Stimulated activated CD8-positive, alpha-beta memory T cell treated with anti-CD3 and anti-CD28 coated beads, Interleukin-4, amount 100 ng/mL, for 4 hours (primary cell): Measurements from ENCODE around the gene ALDH4A1.
A peak's percentile ranks its signal among the peaks of the same experiment; 100 is the strongest.

ENCODE experiments used
- DNase-seq, 2 donors: peaks; one replicate each; pipeline ENCODE4 v3.0.0-alpha.2; 2020; ENCODE audit warnings: low read depth in 2 of 2, low spot score in 1 of 2

The ALDH4A1 gene, protein sequence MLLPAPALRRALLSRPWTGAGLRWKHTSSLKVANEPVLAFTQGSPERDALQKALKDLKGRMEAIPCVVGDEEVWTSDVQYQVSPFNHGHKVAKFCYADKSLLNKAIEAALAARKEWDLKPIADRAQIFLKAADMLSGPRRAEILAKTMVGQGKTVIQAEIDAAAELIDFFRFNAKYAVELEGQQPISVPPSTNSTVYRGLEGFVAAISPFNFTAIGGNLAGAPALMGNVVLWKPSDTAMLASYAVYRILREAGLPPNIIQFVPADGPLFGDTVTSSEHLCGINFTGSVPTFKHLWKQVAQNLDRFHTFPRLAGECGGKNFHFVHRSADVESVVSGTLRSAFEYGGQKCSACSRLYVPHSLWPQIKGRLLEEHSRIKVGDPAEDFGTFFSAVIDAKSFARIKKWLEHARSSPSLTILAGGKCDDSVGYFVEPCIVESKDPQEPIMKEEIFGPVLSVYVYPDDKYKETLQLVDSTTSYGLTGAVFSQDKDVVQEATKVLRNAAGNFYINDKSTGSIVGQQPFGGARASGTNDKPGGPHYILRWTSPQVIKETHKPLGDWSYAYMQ

DNA sequence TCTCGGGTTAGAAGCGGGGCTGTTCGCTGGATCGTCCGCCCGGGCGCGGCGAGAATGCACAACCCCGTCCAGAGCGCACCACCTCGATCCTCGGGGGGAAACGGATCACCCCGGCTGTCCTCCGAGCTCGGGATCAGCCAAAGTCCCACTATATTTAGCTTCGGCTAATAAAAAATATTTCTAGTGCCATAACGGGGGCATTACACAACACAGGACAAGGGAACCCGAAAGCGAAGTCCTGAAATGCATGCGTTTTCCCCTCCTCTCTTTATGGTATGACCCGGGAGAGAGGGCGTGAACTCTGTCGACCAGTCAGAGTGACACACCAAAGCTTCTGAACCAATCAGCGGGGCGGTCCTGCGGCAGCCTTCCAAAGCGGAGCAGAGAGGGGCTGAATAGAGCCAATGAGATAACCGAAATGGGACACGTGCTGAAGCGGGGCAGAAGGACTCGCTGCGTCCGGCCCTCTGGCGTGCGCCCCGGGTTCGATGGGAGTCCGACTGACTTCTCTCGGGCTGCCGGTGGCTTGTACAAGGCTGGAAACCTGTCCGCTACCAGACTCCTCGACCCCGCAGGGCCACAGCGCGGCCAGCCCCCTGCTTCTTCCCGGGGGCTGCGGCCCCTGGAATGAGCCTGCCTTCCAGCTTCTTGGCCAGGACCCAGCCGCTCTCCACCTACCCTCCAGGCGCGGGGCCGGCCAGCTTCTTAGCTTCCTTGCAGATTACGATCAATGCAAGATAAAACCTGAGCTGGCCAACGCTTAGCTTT is at the start of gene ALDH4A1:
TSS of gene ALDH4A1 (minus strand) at position 33 of the 768 bp plus-strand sequence. CDS start at position 1, 32 bp downstream.
- DNase-seq = peak; percentile 82 to 84

DNA sequence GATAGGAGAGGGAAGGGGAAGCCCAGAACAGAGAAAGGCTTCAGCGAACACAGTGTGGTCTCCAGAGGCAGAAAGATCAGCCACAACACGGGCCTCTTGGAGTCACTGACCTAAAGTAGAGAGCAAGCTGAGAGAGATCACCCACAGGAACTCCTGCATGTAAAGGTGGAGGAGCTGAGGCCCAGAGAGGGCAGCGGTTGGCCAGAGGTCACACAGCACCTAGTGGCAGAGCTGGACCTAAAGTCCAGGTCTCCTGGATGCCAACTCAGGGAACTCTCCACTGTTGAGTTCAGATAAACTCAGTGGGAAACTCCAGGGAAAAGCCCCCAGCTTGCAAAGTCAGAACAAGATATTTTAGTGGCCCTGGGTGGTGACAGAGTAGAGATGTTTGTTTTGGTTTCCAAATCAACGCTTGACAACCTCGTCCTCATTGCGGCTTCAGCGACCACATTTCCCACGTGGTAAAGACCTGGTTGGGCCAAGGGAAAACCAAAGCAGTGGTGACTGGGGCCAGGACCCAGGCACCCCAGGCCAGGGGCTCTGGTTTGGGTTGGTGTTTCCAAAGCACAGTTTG is 49.5 kb upstream of the ALDH4A1 start:
- peak; percentile 55 to 61 for DNase-seq

DNA sequence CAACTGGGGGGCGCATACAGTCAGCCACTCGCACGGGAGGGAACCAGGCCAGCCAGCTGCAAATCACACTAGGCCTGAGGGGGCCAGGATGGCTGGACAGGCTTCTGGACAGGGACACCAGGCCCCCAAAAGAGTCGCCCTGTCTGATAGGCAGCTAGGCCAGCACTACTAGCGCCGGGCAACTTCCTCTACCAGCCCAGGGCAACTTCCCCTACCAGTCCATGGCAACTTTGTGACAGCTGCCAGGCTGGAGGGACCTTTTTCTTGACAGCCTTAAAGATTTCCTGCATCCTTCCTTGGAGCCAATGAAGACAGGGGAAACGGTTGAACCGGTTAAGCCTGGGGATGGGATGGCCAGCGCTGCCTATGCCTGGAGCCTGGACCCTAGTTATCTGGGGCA is 49.1 kb upstream of the ALDH4A1 start:
- DNase-seq = no peak

DNA sequence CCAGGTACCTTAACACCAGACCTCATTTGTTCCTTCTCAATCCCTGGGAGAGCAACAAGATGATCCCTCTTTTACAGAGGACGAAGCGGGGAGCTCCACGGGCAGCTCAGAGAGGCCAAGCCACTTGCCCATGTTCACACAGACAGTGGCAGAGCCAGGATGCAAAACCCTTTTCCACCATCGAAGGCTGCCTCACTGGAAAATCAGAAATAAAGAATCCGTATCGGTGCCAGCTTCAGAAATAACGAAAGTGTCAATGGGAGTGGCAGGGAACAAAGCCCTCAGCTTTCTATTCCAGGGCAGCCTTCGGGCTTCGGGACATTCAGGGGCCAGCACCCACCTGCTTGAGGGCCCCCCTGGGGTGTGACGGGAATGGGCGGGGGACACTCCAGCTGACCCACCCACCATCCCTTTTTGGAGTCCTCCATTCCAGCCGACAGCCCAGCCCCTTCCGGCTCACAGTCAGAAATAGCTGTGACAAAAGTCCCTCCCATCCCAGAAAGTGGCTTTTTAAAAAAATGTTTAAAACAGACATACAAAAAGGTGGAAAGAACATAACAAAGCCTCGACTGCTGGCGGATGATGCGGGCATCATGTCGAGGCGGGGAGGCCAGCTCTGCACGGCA is 48.2 kb upstream of the ALDH4A1 start:
- DNase-seq = no peak

DNA sequence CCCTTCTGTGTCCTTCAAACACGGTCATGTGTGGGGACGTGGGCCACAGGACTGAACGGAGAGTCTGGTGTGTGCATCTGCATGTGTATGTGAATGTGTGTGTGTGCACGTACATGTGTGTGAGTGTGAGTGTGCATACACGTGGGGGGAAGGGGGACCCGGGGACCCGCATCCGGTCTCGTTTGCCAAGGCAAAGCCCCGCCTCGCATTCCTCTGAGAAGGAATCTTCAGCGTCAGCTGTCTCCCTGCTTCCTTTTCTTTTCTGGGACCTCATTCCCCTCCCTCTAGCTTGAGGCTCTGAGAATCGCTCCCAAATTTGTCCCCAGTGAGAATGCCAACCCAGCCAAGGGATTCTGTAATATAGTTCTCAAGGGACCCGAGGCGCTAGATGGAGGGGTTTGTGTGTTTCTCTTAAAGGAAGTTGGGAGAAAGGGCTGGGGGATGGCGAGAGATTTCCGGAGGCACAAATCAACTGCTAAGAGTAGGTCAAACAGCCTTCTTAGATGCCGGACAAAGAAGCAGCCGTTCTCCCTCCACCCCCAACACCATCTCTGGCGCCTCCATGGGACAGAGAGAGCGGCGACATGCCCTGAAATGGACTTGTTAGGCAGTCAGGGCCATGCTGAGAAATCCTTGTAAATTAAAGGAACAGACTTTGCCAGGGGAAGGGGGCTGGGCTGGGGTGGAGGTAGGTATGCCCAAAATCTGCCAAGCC is 47.5 kb upstream of the ALDH4A1 start:
- no peak for DNase-seq

DNA sequence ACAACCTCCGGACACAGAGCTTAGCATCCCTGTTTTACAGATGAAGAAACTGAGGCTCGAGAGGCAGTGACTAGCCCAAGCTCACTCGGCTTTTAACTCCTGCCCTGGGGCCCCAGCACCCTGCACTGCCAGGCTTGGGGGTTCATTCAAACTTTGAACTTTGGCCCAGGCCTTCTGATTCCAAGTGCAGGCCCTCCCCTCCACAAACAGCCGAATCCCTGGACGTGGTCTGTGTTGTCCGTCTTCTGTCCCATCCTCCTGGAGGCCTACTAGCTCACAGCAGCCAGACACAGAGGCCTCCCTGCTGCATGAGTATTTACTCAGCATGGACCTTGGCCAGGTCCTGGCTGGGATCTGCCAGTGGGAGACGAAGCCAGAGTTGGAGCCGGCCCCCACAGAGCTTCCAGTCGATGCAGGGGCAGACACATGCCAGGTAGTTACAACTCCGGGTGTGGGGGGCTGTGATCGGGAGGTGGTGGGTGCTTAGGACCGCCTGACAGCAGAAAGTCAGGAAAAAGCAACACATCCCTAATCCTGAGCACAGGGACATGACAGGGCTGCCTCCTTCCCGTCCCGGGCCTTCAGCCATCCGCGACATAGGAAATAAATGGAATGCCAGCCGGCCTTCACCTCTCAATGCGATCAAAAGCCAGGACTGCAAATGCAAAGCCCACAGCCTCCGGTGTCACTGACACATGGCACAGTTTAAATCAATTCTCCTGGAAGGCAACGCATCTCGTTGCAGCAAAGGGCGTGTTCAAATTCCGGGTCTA is 46.7 kb upstream of the ALDH4A1 start:
- no peak for DNase-seq

DNA sequence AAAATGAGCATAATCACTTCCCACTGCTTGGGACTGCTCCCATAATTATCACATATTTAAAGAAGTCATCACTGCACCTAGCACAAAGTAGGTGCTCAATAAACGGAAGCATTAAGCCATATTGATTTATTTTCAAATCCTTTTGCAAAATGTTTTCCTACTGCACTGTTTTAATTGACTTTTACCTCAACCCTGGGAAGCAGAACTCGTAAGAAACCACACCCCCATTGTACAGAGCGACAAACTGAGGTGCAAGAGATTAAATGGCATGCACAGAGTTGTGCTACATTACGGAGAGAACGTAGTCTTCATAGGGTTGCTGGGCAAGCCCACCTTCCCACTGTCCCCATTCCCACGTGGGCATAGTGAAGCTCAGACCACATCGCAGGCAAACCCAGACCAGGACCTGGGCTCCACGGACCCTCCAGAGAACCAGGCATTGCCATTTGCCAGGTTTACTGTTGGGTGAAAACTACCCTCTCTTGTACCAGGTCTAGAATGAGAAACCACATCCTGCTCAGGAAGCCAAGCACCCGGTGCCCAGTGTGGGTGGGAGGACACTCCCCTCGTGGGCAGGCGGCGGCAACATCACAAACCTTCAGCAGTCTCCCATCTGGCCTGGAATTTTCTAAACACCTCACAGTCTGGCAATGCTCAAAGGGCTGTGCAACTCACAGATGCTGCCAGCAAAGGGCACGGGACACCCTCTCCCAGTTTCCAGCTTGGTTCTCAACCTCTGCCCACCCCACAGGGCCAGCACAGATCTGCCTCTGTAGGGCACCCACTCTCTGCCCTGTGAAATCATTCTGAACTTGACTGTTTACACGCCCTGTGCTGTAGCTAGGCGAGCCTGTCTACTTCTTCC is 45.9 kb upstream of the ALDH4A1 start:
- DNase-seq = peak in 1 of 2 donors; percentile 55

DNA sequence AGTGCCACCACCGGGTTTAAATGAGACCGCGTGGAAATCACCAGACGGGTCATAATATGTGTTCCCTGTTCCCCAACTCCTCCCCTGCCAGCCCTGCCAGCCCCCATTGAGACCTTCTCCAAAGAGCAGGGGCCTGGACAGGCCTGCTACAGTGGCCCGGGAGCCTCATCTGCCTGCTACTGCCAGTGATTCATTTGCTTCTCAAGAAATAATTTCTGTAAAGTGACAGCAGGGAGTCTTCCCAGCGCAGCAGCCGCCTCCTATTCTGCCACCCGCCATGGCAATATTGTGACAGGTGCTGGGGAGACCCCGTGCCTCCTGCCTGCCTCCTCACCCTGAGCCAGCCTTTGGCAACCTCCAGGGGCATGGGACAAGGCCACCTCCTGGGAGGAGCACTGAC is 45.2 kb upstream of the ALDH4A1 start:
- DNase-seq = no peak

DNA sequence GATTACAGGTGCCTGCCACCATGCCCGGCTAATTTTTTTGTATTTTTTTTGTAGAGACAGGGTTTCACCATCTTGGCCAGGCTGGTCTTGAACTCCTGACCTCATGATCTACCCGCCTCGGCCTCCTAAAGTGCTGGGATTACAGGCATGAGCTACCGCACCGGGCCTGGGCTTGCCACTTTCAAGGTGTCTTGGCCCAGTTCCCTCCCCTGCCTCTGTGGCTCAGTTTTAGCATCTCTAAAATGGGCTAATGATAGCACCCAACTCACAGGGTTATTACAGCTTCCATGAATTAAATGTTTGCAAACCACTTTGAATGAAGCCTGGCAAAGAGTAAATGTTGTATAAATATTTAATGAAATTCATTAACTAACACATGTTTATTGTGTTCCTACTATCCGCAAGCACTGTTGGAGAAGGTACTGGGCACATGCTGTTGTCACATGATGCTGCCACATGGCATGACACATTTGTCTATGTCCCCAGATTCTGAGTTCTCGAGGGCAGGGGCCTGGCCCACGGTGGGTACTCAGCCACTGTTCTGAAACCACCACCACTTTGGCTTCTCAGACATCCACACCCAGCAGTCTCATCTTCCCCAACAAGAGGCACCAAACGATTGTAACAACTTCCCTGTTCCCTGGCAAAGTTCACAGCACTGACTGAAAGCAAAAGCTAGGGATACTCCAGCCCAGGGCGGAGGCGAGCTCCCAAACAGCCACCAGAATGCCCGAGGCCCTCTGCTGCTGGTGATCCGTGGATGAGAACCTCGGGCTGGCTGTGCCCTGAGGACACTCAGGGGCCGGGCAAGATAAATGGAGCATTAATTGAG is 44.4 kb upstream of the ALDH4A1 start:
- DNase-seq = no peak

DNA sequence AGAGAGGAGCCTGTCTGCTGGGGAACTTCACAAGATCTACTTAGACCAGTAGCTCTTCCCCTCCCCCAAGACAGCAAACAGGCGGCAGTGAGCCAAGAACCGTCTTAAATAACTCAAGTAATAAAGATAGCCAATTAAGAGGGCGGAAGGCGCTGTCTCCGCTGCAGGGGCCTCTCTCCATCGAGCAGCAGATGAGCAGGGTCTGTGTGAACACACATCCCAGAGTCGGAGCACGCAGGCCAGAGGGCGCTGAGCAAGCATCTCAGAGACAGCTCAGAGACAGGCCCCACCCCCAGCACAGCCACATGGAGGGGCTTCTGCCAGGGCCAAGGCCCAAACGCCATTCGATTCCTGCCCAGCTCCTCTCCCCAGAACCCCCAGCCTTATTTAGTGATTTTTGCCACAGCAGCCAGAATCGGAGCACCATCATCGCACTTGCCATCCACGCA is 43.1 kb upstream of the ALDH4A1 start:
- no peak for DNase-seq

DNA sequence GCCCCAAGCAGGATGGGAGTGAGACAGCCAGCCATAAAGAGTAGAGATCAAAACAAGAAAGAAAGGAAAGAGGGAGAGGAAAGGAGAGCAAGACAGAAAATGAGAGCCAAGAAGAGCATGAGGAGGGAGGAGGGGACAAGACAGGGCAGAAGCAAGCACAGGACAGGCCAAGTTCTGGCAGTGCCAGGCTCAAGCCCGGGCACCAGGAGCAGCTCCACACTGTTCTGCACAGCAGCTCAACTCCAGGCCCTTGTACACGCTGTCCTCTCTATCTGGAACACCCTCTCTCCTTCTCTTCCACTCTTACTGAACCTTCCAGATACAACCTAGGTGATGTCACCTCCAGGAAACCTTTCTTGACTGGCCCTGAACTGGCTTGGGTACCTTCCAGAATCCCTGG is 42.5 kb upstream of the ALDH4A1 start:
- DNase-seq = no peak

DNA sequence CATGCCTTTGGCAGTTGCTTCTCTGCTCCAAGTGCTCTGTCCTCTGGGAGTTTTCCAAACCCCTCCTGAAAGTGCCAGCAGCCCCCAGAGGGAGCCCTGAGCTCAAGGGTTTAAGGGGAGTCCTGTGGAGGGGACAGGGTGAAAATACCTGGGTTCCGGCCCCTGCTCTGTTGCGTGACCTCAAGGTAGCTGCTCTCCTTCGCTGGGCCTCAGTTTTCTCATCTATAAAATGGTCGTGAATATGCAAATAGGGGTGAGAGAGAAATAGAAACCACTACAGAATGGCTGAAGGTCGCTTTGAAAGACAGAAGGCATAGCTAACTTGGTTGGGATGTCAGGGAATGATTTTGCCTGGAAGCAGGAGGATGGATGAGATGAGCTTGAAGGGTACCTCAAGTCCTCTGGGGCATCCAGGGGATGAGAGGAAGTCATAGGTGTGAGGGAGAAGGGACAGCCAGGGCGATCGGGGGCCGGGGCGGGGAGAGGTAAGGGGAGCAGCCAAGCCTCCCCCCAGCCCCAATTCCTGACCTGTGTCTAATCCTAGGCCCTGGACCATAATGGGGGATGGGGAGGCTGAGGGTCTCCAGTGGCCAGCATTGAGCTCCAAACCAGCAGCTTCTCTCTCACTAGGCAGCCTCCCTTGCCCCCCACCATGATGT is 41.7 kb upstream of the ALDH4A1 start:
- no peak for DNase-seq

DNA sequence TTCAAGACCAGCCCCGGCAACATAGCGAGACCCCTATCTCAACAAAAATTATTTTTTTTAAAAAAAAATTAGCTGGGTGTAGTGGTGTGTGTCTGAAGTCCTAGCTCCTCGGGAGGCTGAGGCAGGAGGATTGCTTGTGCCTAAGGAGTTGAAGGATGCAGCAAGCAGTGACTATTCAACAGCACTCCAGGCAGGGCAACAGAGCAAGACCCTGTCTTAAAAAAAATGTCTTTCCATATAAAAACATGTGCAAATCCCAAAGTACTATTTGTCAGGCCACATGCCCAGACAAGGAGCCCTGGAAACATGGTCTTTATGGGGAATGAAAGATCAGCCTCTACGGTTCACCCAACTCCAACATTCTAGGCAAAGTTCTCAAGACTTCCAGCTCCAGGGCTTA is 40.8 kb upstream of the ALDH4A1 start:
- DNase-seq = no peak

DNA sequence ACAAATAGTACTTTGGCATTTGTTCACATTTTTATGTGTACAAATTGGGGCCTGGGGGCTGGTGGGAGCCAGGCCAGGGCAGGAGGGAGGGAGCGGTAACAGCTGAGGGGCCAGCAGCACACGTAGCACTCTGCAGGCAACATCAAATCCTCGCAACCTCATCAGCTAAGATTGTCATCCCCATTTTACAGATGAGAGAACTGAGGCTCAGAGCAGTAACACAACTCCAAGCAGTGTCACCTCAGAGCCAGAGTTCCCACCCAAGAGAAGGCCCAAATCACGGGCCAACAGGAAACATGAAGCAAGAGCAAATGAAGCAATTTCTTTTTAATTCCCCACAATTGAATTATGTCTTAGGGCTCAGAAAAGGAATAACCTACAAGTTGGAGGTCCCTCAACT is 40.0 kb upstream of the ALDH4A1 start:
- DNase-seq = no peak

DNA sequence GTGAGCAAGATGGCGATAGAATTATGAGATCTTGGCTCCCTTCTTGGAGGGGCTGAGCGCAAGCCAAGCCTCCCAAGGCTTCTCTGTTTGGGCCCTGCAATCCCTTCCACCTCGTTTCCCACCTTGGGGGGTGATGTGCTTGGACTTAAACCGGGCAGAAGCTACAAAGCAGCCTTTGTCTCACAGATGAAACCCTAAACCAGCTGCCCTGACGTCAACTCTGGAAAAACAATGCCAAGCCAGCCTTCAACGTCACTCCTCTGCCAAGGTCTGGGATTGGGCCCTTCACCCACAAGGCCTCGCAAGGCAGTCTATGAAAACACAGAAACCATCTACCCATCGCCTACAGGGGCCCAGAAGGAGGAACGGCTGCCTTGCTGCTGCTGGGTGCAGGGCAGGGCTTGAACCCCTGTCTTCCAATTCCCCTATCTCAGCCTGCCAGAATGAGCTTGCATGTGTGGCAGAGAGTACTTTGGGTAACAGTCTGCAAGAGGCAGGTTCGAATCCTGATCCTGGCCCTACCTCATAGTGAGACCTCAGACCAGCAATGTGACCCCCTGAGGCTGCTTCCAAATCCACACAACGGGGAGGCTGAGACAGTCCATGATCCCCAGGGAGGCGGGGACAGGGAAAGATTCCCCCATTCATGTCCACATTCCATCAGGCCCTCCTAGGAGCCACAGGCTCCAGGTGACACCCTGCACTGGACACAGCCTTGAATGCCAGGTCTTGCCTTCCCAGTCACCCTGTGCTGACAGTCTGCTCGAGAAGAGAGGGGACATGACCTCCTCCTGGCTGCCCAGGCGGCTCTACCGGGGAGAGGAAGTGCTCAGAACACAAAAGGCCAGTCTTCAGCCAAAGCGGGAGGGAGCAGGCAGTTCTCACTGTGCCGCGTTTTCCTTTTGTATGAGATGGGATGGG is 39.1 kb upstream of the ALDH4A1 start:
- DNase-seq = no peak

DNA sequence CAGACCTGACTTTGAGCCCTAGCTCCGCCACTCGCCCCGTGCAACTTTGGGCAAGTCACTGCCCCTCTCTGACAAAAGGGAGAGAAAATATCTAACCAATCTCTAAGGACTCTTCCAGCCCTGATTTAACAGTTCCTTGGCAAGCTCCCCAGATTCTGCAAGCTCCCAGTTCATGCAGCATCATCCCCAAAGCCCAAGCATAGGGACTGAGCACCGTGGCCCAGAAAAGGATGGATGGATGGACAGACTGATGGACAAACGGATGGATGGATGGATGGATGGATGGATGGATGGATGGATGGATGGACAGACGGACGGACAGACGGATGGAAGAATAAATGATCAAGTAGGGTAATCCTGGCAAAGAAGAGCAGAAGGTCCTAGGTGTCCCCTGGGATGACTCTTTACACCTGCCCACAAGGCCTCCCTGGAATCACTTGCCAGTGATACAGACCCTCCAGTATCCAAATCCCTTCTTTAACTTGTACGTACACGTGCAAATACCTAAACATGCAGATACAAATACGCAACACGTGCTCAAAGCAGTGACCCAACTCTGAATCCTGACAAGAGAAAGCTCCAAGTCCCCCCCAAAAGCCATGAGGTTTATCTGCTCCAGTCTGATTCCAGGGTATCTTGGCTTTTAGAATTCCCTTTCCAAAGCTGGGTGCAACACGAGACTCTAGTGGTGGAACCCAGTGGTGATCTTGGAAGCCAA is 38.1 kb upstream of the ALDH4A1 start:
- DNase-seq = no peak
